GM21367 (cell line): Measurements from ENCODE around the gene RARB.

Experiments used
- ATAC-seq: cut with Tn5 transposase; IDR thresholded peaks from one replicate; pipeline ENCODE4 v1.9.1; 2021; ENCODE audit not compliant: unreplicated experiment

Gene RARB

DNA sequence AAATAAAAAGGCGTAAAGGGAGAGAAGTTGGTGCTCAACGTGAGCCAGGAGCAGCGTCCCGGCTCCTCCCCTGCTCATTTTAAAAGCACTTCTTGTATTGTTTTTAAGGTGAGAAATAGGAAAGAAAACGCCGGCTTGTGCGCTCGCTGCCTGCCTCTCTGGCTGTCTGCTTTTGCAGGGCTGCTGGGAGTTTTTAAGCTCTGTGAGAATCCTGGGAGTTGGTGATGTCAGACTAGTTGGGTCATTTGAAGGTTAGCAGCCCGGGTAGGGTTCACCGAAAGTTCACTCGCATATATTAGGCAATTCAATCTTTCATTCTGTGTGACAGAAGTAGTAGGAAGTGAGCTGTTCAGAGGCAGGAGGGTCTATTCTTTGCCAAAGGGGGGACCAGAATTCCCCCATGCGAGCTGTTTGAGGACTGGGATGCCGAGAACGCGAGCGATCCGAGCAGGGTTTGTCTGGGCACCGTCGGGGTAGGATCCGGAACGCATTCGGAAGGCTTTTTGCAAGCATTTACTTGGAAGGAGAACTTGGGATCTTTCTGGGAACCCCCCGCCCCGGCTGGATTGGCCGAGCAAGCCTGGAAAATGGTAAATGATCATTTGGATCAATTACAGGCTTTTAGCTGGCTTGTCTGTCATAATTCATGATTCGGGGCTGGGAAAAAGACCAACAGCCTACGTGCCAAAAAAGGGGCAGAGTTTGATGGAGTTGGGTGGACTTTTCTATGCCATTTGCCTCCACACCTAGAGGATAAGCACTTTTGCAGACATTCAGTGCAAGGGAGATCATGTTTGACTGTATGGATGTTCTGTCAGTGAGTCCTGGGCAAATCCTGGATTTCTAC is at the start of gene RARB:
Gene RARB, plus strand, starts transcription at position 322 of the 847 bp plus-strand sequence. Its CDS starts 469 bp downstream, at position 791.
- ATAC-seq: no peak

DNA sequence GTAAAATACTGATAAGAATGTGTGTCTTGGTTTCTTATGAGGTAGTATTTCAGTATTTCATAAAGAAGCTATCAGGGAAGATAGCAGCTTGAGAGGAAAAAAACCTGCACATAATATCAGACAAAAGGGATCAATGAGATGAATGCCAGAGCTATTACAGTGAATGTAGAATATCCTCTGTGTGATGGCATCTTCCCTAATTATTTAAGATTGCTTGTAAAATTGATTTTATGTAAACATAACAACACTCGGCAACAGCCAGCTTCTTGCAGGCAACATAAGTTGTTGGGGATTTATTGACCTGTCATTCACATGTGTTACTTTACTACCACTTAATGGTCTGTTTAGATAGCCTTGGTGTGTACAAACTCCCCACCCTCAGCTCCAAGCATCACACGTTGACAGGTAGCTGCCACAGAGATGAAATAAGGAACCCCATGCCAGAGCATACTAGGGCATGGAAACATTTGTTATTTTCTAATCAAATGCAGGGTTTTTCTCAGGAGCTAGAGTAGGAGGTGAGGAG is 49.2 kb upstream of the RARB start:
- ATAC-seq: no peak

DNA sequence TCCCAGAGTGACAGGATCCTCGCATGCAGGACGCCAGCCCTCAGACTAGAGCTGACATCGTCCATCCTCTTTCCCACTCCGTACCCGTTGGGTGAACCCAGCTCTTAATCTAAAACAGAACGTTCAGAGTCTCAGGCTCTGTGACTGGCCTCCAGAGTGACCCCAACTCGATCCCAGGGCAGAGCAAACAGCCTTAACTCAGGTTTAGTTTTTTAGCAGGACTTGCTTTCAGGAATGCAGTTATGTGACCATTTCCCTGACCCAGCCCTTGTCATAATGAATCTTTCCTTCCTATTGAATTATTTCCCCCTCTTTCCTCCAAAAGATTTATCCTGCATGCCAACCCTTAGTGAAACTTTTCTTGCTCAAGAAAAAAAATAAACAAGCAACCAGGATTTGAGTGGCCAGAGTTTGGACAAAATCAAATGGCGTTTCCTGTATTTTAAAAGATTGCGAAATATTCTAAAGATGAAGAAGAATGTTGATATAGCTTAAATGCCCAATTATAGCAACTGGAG is 47.8 kb upstream of the RARB start:
- no peak for ATAC-seq

DNA sequence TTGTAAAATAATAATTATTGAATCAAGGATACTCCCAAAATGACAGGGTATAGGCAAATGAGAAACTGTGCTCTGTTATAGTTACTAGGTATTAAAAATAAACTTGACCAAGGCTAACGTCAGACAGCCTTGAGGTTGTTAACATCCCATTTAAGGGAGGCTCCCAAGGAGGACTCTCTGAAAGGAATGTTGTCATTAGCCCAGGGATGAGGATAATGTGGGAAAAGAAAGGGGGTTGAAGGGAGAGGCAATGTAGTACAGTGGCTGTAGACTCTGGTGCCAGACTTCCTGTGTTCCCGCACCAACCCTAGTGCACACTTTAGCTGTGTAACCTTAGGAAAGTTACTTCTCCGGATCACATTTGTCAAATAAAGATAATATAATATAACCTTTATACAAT is 47.0 kb upstream of the RARB start:
- no peak for ATAC-seq

DNA sequence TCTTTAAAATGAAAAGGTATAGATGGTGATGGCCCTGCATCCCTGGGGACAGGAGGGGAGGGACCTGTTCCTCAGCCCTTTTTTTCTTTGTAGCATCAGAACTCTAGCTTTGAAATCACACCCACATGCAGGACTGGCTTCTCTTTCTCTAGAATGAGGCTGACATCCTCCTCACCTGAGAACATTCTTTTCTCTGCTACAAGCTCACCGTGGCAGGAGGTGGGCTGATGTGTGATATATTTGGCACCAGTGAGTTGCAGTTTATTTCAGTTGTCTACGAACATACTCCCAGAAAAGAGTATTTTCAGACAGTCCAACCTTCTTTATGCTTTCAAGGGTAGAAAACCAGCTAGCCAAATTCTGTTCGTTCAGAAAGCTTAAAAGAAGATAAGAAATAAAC is 43.6 kb upstream of the RARB start:
- ATAC-seq: no peak

DNA sequence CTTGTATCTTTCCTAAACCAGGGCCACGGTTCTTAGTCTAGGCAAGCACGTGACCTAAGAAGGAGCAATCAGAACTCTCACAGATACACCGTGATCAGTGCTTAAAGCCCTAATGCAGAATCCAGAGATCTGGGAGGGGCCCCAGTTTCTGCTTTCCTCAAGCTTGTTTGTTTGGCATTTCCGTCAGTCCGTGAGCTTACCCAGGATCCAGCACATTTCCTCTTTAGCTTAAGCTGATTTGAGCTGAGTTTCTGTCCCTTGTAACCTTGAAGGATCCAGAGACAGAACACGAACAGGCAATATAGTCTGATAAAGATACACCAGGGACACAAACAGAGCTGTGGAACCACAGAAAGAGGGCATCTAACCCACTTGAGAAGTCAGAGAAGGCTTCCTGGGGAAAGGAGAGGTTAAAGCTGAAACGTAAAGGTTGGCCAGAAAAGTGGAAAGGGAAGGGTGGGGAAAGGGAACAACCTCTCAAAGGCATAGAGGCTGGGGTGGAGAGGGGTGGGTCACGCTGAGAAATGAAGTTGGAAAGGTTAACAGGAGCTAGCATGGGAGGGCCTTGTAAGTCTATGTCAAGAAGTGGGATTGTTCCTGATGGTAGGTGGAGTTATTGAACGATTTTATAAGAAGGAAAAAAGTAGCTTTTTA is 42.1 kb upstream of the RARB start:
- ATAC-seq: no peak

DNA sequence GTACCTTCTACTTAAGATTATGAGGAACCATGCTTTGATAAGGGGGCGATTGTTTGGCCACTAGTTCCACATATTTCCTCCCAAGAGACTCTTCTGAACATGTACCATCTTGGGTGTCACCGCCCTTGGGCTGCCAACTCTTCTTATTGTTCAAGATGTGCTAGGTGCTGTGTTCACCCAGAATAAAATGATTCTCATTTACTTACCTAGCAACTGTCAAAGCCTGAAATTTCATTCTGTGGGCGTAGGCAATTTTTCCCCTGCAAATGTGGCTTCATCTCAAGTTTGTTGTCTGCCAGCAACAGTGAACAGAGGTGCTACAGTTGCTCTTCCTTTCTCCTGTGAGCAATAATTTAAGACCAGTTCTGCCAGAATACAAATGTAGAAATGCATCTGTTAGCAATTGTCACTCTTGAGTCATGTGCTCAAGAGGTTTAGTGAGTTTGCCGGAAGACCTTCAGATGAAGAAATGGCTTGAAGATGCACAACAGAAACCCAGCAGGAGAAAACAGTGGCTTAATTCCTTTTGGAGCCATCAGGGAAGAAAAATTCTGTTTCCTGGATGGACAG is 41.3 kb upstream of the RARB start:
- ATAC-seq: no peak

DNA sequence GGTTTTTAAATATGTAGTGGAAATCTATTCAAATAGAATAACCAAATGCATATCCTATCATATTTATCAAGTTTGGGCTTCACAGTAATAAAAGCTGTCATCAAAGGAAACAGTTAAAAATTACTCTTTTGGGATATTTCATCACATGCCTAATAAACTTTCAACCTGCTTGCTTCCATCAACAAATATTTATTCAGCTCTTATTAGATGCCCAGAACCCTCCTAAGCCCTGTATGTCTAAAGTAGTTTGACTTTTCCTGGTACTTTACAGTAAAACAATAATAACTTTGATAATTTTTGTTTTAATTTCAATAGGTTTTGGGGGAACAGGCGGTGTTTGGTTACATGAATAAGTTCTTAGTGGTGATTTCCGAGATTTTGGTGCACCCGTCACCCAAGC is 37.5 kb upstream of the RARB start:
- no peak for ATAC-seq

DNA sequence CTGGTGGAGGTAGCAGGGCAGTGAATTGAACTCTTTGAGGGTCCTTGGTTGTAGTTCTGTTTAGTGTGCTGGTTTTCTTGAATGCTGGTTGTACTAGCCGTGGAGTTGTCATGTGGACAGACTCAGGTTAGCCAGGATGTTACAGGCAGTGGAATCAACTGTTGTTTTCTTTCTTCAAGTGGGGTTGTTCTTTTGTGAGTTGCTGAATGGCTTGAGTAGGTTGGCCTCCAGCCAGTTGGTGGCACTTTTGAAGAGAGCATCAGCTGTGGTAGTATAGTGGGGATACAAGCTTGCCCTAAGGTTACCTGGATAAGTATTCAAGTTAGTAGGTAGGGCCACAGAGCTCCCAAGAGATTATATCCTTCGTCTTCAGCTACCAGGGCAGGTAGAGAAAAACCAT is 31.8 kb upstream of the RARB start:
- no peak for ATAC-seq

DNA sequence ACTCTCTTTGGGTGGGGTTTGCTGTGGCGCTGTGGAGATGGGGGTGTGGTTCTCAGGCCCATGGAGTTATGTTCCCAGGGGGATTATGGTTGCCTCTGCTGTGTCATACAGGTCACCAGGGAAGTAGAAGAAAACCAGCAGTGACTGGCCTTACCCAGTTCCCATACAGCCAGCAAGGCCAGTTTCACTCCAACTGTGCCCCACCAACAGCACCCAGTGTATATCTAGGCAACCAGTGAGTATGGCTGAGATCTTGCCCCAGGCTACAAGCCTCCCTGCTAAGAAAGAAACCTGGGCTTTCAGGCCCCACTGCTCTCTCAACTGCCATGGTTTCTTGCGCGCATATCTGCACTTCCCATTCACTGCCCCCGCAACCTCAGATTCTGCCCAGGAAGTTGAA is 31.4 kb upstream of the RARB start:
- no peak for ATAC-seq

DNA sequence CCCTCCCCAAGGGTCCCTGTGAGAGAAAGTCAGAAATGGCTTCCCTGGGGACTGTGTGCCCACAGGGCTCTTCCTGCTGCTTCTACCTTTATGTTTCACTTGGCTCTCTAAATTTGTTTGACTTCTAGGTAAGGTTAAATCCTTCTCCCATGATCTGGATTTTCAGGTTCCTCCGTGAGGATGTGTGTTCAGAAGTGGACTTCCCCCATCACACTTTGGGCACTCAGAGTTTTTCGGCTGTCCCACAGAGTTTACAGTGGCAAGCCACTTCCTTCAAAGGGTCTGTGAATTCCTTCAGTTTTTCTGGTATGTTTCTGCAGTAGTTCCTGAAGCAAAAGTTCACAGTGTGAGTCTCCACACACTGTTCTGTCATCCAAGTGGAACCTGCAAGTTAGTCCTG is 30.9 kb upstream of the RARB start:
- ATAC-seq: no peak

DNA sequence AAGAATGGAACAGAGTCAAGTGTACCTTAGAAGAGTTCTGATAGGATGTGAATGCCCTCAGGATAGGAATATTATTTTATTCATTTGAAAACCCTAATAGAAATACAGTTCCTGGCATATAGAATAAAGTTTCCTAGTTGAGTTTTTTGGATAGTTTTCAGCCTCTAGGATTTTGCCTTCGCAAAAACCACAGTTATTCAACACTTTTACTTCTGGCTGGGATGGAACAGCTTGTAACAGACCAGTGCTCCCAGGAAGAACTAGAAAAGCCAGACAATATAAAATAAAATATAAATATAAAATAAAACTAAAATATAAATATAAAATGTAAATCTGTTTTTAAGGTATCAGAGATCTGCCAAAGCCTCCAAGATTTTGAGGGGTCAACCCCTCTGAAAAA is 27.5 kb upstream of the RARB start:
- ATAC-seq: no peak

DNA sequence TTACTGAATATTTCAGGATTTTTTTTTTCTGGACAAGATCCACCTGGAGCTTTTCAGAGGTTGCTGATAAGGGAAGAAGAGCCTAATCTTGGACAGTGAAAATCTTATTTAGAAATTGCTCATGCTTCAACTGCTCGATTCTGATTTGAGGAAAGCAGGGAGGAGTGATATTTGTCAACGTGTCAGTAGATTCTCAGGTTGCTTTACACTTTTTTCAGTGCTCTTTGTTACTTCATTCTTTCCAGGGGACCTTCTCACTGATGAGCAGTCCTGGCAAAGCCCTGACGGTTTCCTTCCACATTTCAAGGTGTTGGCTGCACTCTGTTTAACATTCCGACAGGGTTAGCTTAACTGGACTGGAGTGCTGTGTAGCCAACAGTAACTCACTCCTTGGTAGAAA is 24.1 kb upstream of the RARB start:
- ATAC-seq: no peak

DNA sequence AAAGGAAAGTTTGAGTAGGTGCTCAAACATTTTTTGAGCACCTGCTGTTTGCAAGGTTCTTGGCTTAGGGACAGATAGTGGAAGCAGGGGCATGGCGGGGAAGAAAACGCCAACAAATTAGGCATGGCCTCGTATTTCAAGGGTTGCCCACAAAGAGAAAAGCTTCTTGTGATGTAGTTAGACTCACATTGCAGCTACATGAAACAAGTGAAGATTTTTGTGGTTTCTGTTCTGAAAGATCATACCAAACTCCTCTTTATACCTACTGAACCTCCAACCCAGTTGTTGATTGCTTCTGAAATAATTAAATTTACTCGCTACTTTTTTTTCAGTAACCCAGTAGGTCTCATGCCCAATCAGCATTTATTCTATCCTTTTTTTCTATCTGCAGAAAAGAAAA is 23.5 kb upstream of the RARB start:
- no peak for ATAC-seq

DNA sequence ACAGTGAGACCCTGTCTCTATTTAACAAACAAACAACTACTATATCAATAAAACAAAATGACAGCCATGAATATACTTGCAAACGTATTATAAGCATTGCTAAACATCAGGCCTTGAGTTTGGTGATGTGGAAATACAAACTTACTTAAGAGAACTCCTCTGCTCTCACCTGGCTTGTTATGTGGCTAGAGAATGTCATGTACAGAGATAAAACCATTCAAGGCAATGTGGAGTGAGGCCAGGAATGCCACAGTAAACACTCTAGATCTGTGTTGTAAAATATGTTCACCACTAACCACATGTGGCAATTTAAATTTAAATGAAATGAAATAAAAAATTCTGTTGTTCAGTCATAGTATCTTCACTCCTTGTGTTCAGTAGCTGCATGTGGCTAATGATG is 22.7 kb upstream of the RARB start:
- ATAC-seq: no peak

DNA sequence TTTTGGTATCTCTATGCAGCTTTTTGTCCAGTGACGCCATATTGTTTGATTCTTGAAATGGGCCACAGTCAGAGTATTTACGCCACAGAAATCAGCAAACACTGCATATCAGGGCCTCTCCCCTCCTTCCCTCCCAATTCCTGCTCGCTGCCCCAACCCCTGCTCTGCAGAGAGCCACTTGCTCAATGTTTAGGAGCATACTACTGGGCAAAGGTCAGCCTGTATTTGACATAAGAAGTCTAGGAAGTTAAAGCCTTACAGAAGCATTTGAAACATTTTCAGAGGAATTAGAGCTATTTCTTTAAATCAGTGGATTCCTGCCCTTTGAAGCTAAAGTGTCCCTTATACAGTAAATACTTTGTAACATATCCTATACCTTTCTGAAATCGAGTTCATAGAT is 17.4 kb upstream of the RARB start:
- no peak for ATAC-seq

DNA sequence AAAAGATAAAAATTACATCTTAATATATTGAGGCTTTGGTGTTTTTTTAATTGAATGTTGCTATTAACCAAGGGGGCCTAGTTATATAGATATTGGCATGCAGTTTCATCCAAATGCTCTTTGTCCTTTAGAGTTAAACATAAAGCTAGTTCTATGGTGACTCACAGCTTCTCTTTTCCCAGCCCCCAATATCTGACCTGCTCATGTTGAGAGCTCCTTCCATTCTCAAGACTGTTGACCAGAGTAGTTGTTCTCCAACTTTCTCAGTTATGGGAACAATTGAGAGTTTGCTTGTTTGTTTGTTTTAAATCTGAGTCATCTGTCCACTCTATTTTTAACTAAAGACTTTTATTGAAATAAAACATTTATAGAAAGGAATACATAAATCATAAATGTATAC is 15.8 kb upstream of the RARB start:
- no peak for ATAC-seq

DNA sequence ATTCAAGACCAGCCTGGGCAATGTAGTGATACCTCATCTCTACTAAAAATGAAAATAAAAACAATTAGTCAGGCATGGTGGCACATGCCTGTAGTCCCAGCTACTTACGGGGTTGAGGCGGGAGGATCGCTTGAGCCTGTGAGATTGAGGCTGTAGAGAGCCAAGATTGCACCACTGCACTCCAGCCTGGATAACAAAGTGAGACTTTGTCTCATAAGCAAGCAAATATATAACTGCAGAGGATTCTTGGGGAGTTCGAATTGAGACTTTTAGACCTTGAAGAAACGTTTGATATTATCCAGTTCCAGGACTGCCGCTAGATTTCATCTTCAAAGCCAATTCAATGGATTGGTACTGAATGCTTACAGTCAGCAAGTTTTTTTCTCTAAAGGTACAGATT is 11.9 kb upstream of the RARB start:
- no peak for ATAC-seq

DNA sequence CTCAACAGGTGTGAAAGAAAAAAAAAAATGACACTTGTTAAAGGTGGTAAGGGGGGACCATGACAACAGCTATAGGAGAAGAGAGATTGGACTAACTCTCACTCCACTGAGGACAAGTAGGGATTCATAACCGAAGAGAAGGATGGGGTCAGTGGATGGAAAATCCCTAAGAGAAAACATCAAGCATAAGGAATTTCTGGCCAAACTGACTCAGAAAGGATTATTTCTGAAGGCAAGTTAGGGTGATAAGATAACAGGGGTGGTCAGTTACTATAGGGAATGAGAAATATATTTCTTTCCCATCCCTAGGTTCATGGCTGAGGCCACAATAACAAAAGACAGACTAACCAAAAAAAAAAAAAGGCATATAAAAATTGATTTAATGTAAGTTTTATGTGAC is 9.5 kb upstream of the RARB start:
- no peak for ATAC-seq

DNA sequence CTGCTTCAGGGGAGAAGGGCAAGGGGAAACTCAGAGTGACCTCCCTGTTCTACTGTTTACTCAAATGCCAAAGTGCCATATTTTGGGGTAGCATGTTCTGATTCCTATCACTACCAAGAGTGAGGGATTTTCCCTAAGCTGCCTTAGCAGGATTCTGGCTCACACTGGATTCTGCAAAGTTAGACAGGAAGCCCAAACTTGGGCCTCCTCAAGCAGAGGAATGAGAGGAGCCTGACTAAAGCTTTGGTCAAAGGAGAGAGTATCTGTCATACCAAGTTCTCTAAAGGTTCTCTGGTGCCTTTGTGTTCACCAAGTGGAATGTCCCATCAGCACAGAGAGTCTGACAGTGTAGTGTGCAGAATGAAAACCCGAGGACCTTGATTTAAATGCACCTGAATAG is 8.8 kb upstream of the RARB start:
- no peak for ATAC-seq

DNA sequence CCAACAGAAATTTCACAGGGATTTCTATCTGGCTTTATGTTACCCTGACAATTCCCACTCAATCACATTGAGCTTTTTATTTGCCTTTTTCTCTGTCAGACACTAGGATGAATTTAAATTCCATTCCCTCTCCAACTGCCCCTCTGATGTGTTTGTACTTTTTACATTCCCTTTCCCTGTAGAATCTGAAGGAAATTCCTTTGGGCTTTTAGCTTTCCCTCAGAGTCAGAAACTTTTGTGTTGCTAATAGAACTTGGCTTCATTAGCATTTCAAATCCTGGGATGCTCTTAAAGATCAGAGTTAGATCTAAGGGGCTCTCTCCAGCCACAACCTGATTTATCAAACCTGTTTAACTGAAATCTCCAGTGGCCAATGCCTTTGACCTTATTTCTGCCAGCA is 7.9 kb upstream of the RARB start:
- no peak for ATAC-seq

DNA sequence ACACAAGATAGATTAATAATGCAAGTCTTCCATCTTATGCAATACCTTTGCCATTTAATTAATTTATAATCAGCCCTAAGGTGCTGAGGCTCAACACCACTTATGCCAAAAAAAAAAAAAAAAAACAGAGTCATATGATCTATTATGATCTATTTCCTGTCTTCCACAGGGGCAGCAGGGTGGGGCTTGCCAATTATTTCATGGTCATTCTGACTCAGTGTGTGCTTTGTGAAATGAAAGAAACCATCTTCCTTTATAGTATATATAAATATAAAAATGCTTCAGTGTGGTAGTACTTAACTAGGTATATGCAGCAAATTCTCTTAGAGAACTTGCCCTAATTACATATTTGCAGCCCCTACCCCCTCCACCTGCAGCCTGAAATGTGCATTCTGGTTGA is 7.2 kb upstream of the RARB start:
- ATAC-seq: no peak
